GM19023 (cell line): ENCODE data around the gene SYCN.
"Not testable (repeated sequence)": the region's sequence is repeated elsewhere in the genome, so short reads cannot be mapped to it uniquely, and the experiment has no call there.

Source experiments
- ATAC-seq: cut with Tn5 transposase; IDR thresholded peaks from one replicate; pipeline ENCODE4 v1.9.1; 2021; ENCODE audit warnings: mild to moderate bottlenecking, moderate library complexity; ENCODE audit not compliant: unreplicated experiment

Gene SYCN

GRCh38 chr19:39230096-39230764, 26.2 kb upstream of the SYCN start:
- ATAC-seq = no peak

- no peak for ATAC-seq
These were observed 20.8 kb upstream of the SYCN start for GRCh38 chr19:39224910-39225309.

- ATAC-seq = no peak
These were observed 19.7 kb upstream of the SYCN start for GRCh38 chr19:39223703-39224279.

- not testable (repeated sequence) for ATAC-seq
These were observed 15.0 kb upstream of the SYCN start for GRCh38 chr19:39219108-39219507.

GRCh38 chr19:39218230-39219007, 14.4 kb upstream of the SYCN start:
- ATAC-seq = no peak

- ATAC-seq = no peak
These were observed 13.0 kb upstream of the SYCN start for GRCh38 chr19:39217094-39217493.

- ATAC-seq = not testable (repeated sequence)
These were observed 11.3 kb upstream of the SYCN start for GRCh38 chr19:39215323-39215722.

GRCh38 chr19:39212375-39212742, 8.3 kb upstream of the SYCN start:
- no peak for ATAC-seq

GRCh38 chr19:39211731-39212374, 7.8 kb upstream of the SYCN start:
- no peak for ATAC-seq

- no peak for ATAC-seq
These were observed 5.1 kb upstream of the SYCN start for GRCh38 chr19:39209196-39209595.

- no peak for ATAC-seq
These were observed 4.2 kb upstream of the SYCN start for GRCh38 chr19:39208175-39208795.

- no peak for ATAC-seq
These were observed 3.3 kb upstream of the SYCN start for GRCh38 chr19:39207293-39207836.

GRCh38 chr19:39206122-39206521, 2.1 kb upstream of the SYCN start:
- ATAC-seq = no peak

GRCh38 chr19:39205449-39205764, 1.3 kb upstream of the SYCN start:
- ATAC-seq = no peak

- ATAC-seq = no peak
These were observed 1.1 kb downstream of the SYCN start for GRCh38 chr19:39202998-39203355.

GRCh38 chr19:39200803-39201115, 3.3 kb downstream of the SYCN start:
- no peak for ATAC-seq

GRCh38 chr19:39200066-39200802, 3.8 kb downstream of the SYCN start:
- ATAC-seq = no peak

- no peak for ATAC-seq
These were observed 5.0 kb downstream of the SYCN start for GRCh38 chr19:39199025-39199424.

- ATAC-seq = no peak
These were observed 6.3 kb downstream of the SYCN start for GRCh38 chr19:39197808-39198207.

- no peak for ATAC-seq
These were observed 7.1 kb downstream of the SYCN start, which contains the start of gene NCCRP1 for GRCh38 chr19:39196860-39197562. NCCRP1 (plus strand) TSS chr19:39196964; CDS start chr19:39196983, 19 bp downstream.
